ENCODE measurements around the gene GCK.

GCK gene

GRCh38 chr7:44157116-44158080 is 31.8 kb downstream of the GCK start:
- H3K27me3 ChIP-seq (ENCODE audit: insufficient read depth, low read length, poor library complexity) = no peaks in the 10 kb centered on the region
- no peak overlapping the region for H3K4me2 ChIP-seq (ENCODE audit: insufficient read depth, low read length)
- DNase-seq (no peak), ATAC-seq (ENCODE audit: insufficient read depth, low read depth) (no peak)
- H2AFZ ChIP-seq (ENCODE audit: low read depth, low read length) = no peak overlapping the region
- no peaks in the 10 kb centered on the region; the same call in 1 of the 2 replicates for H4K20me1 ChIP-seq (ENCODE audit: insufficient read depth, low read length)
- TF ChIP-seq CTCF (IDR thresholded peaks at IDR 0.05; ENCODE audit: borderline replicate concordance, extremely low read depth, low read length, poor library complexity, severe bottlenecking) = no peak
- no peak for TF ChIP-seq EZH2 (IDR thresholded peaks at IDR 0.05; ENCODE audit: borderline replicate concordance, low read depth, low read length, severe bottlenecking)
- no peaks in the 10 kb centered on the region for H3K9me3 ChIP-seq (ENCODE audit: insufficient read depth, low read length, severe bottlenecking)
- no peaks in the 10 kb centered on the region for H3K4me1 ChIP-seq (ENCODE audit: insufficient read depth, low read length)
- no peak overlapping the region for H3K27ac ChIP-seq (ENCODE audit: low read length)
- H3K9ac ChIP-seq (ENCODE audit: low read depth, low read length) = no peak overlapping the region
- no peaks in the 10 kb centered on the region for H3K79me2 ChIP-seq (ENCODE audit: insufficient read depth, low read length)
- no peak overlapping the region for H3K4me3 ChIP-seq (ENCODE audit: low read depth in 1 of 2, low read length in 2 of 2)
- H3K36me3 ChIP-seq (ENCODE audit: insufficient read depth, low read length) = no peaks in the 10 kb centered on the region

- H3K9ac ChIP-seq (ENCODE audit: low read depth, low read length) = no peak overlapping the region
- TF ChIP-seq EZH2 (IDR thresholded peaks at IDR 0.05; ENCODE audit: borderline replicate concordance, low read depth, low read length, severe bottlenecking) = no peak
- TF ChIP-seq CTCF (IDR thresholded peaks at IDR 0.05; ENCODE audit: borderline replicate concordance, extremely low read depth, low read length, poor library complexity, severe bottlenecking) = no peak
- no peaks in the 10 kb centered on the region; the same call in 1 of the 2 replicates for H4K20me1 ChIP-seq (ENCODE audit: insufficient read depth, low read length)
- H3K4me2 ChIP-seq (ENCODE audit: insufficient read depth, low read length) = no peak overlapping the region
- H3K4me1 ChIP-seq (ENCODE audit: insufficient read depth, low read length) = no peaks in the 10 kb centered on the region
- DNase-seq (no peak), ATAC-seq (ENCODE audit: insufficient read depth, low read depth) (no peak)
- no peaks in the 10 kb centered on the region for H3K27me3 ChIP-seq (ENCODE audit: insufficient read depth, low read length, poor library complexity)
- H3K4me3 ChIP-seq (ENCODE audit: low read depth in 1 of 2, low read length in 2 of 2) = no peak overlapping the region
- H3K27ac ChIP-seq (ENCODE audit: low read length) = no peak overlapping the region
- no peaks in the 10 kb centered on the region for H3K9me3 ChIP-seq (ENCODE audit: insufficient read depth, low read length, severe bottlenecking)
- no peak overlapping the region for H2AFZ ChIP-seq (ENCODE audit: low read depth, low read length)
- no peaks in the 10 kb centered on the region for H3K36me3 ChIP-seq (ENCODE audit: insufficient read depth, low read length)
- H3K79me2 ChIP-seq (ENCODE audit: insufficient read depth, low read length) = no peaks in the 10 kb centered on the region
These were observed 32.7 kb downstream of the GCK start for GRCh38 chr7:44156453-44157010.

GRCh38 chr7:44155191-44156185 is 33.8 kb downstream of the GCK start:
- TF ChIP-seq CTCF (IDR thresholded peaks at IDR 0.05; ENCODE audit: borderline replicate concordance, extremely low read depth, low read length, poor library complexity, severe bottlenecking) = no peak
- no peak for TF ChIP-seq EZH2 (IDR thresholded peaks at IDR 0.05; ENCODE audit: borderline replicate concordance, low read depth, low read length, severe bottlenecking)
- Histone ChIP-seq H3K9me3 (ENCODE audit: insufficient read depth, low read length, severe bottlenecking) (no peaks in the 10 kb centered on the region), H3K27ac (ENCODE audit: low read length) (no peak overlapping the region), H3K9ac (ENCODE audit: low read depth, low read length) (no peak overlapping the region), H4K20me1 (ENCODE audit: insufficient read depth, low read length) (no peaks in the 10 kb centered on the region; the same call in 1 of the 2 replicates), H2AFZ (ENCODE audit: low read depth, low read length) (no peak overlapping the region), H3K36me3 (ENCODE audit: insufficient read depth, low read length) (no peaks in the 10 kb centered on the region), H3K4me3 (ENCODE audit: low read depth in 1 of 2, low read length in 2 of 2) (no peak overlapping the region), H3K4me1 (ENCODE audit: insufficient read depth, low read length) (no peaks in the 10 kb centered on the region), H3K79me2 (ENCODE audit: insufficient read depth, low read length) (no peaks in the 10 kb centered on the region), H3K4me2 (ENCODE audit: insufficient read depth, low read length) (no peak overlapping the region), H3K27me3 (ENCODE audit: insufficient read depth, low read length, poor library complexity) (no peaks in the 10 kb centered on the region)
- DNase-seq (no peak), ATAC-seq (ENCODE audit: insufficient read depth, low read depth) (no peak)

Data from DND-41 (cell line).